SU-DHL-6 (cell line): ENCODE data around the gene TAS2R43.

ENCODE experiments used
- H2AFZ ChIP-seq: fragments of 200-600 bp; sonication (generic); 2 replicates; pipeline ENCODE4 v1.6.1; 2014; ENCODE audit warnings: low read depth, mild to moderate bottlenecking, moderate library complexity, mixed read lengths, antibody characterized with exemption, low read length; ENCODE audit not compliant: severe bottlenecking
- H3F3A ChIP-seq: fragments of 200-600 bp; shearing (Covaris generic); 2 replicates; pipeline ENCODE4 v1.6.0; 2016; ENCODE audit warnings: antibody characterized with exemption, mild to moderate bottlenecking; ENCODE audit not compliant: insufficient read depth
- H3K27ac ChIP-seq: fragments of 200-600 bp; sonication (generic); 2 replicates; pipeline ENCODE4 v1.5.1; 2016; ENCODE audit warnings: low read depth, mild to moderate bottlenecking, low read length, moderate library complexity, mixed read lengths
- H3K27me3 ChIP-seq: fragments of 200-600 bp; sonication (generic), shearing (Covaris generic); 2 replicates; pipeline ENCODE4 v1.6.0; 2014; ENCODE audit warnings: mild to moderate bottlenecking, low read length
- H3K36me3 ChIP-seq: fragments of 200-600 bp; sonication (generic); 2 replicates; pipeline ENCODE4 v1.6.1; 2014; ENCODE audit warnings: mild to moderate bottlenecking, low read length, mixed read lengths
- H3K4me2 ChIP-seq: fragments of 300-600, 200-600 bp; shearing (Covaris generic), sonication (generic); 2 replicates; pipeline ENCODE4 v1.6.0; 2014; ENCODE audit warnings: low read length, low read depth, mild to moderate bottlenecking; ENCODE audit not compliant: poor library complexity, severe bottlenecking
- H3K4me3 ChIP-seq: fragments of 200-600 bp; sonication (generic); 2 replicates; pipeline ENCODE4 v1.5.1; 2014; ENCODE audit warnings: antibody characterized with exemption, low read length, mild to moderate bottlenecking, mixed read lengths; ENCODE audit not compliant: insufficient read depth, poor library complexity, severe bottlenecking
- H3K79me2 ChIP-seq: fragments of 200-600 bp; sonication (generic); 2 replicates; pipeline ENCODE4 v1.6.1; 2014; ENCODE audit warnings: mild to moderate bottlenecking, low read length, moderate library complexity; ENCODE audit not compliant: insufficient read depth
- H3K9ac ChIP-seq: fragments of 200-600 bp; sonication (generic); 2 replicates; pipeline ENCODE4 v1.7.0; 2014; ENCODE audit warnings: mild to moderate bottlenecking, low read length
- H3K9me2 ChIP-seq: fragments of 200-600 bp; sonication (generic); replicated peaks from 2 replicates; pipeline ENCODE4 v1.6.1; 2014; ENCODE audit warnings: low read length; ENCODE audit not compliant: insufficient read depth
- H3K9me3 ChIP-seq: fragments of 200-600 bp; sonication (generic); 2 replicates; pipeline ENCODE4 v1.6.1; 2014; ENCODE audit warnings: low read length, mixed read lengths; ENCODE audit not compliant: insufficient read depth
- H4K20me1 ChIP-seq: fragments of 200-600 bp; sonication (generic); 2 replicates; pipeline ENCODE4 v1.6.1; 2014; ENCODE audit warnings: low read depth, mild to moderate bottlenecking, antibody characterized with exemption, low read length, moderate library complexity, mixed read lengths
- EZH2phosphoT487 ChIP-seq: fragments of 200-600 bp; sonication (generic), shearing (Covaris generic); conservative IDR thresholded peaks from 2 replicates; pipeline ENCODE4 v1.6.1; 2018; ENCODE audit warnings: mild to moderate bottlenecking, antibody characterized with exemption, low read length, moderate library complexity, mixed read lengths
- TF ChIP-seq, protein P1 (sequence below): fragments of 200-600 bp; sonication (generic); IDR thresholded peaks from one replicate; pipeline ENCODE4 v1.5.1; 2017; ENCODE audit warnings: antibody characterized with exemption, mild to moderate bottlenecking, low read length, moderate library complexity; ENCODE audit not compliant: insufficient read depth, poor library complexity, severe bottlenecking

Gene TAS2R43, protein sequence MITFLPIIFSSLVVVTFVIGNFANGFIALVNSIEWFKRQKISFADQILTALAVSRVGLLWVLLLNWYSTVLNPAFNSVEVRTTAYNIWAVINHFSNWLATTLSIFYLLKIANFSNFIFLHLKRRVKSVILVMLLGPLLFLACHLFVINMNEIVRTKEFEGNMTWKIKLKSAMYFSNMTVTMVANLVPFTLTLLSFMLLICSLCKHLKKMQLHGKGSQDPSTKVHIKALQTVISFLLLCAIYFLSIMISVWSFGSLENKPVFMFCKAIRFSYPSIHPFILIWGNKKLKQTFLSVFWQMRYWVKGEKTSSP

DNA sequence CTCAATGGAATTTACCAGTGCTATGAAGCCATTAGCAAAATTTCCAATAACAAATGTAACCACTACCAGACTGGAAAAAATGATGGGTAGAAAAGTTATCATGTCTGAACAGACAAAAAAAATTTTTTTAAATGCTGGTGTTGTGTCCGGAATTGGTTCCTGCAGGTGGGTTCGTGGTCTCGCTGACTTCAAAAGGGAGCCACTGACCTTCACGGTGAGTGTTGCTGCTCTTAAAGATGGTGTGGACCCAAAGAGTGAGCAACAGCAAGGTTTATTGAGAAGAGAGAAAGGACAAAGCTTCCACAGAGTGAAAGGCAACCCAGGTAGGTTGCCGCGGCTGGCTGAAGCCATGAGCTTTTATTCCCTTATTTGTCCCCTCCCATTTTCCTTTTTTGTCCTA is at the start of gene TAS2R43:
Gene TAS2R43, minus strand, starts transcription at position 186 of the 400 bp plus-strand sequence. Its CDS starts 84 bp downstream, at position 102.
- no peak within 1 kb of the TSS for H3K27ac ChIP-seq
- H3K4me2 ChIP-seq, result no peak within 1 kb of the TSS
- no peak within 1 kb of the TSS for H3K4me3 ChIP-seq
- no peaks in the 10 kb centered on the region for H3K79me2 ChIP-seq
- no peak within 1 kb of the TSS for H3K9ac ChIP-seq
- H3K9me3 ChIP-seq, result no peaks in the 10 kb centered on the region
- no peak for TF ChIP-seq EZH2phosphoT487
- TF ChIP-seq, protein P1, sequence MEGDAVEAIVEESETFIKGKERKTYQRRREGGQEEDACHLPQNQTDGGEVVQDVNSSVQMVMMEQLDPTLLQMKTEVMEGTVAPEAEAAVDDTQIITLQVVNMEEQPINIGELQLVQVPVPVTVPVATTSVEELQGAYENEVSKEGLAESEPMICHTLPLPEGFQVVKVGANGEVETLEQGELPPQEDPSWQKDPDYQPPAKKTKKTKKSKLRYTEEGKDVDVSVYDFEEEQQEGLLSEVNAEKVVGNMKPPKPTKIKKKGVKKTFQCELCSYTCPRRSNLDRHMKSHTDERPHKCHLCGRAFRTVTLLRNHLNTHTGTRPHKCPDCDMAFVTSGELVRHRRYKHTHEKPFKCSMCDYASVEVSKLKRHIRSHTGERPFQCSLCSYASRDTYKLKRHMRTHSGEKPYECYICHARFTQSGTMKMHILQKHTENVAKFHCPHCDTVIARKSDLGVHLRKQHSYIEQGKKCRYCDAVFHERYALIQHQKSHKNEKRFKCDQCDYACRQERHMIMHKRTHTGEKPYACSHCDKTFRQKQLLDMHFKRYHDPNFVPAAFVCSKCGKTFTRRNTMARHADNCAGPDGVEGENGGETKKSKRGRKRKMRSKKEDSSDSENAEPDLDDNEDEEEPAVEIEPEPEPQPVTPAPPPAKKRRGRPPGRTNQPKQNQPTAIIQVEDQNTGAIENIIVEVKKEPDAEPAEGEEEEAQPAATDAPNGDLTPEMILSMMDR, result no peak
- no peaks in the 10 kb centered on the region for H3K9me2 ChIP-seq
- no peaks in the 10 kb centered on the region for H3K27me3 ChIP-seq
- H4K20me1 ChIP-seq, result no peaks in the 10 kb centered on the region
- H3K36me3 ChIP-seq, result no peaks in the 10 kb centered on the region
- no peaks in the 10 kb centered on the region for H3F3A ChIP-seq
- H2AFZ ChIP-seq, result no peak within 1 kb of the TSS

DNA sequence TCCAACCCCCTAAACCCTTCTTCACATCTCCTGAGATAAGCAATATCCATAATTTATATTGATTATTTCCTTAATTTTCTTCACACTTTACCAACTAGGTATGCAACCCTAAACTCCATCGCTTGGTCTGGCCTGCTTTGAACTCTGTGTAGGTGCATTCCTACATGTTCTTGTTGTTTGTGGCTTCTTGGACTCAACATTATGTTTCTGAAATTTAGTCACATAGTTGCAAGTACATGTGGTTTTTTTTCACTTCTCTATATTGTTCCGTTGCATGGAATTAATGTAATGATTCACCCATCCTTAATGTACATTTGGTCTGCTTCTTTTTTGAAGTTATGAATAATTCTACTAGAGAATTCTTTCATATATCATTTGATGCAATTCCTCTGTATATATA is 44.0 kb upstream of the TAS2R43 start:
- TF ChIP-seq, protein P1, result no peak
- TF ChIP-seq EZH2phosphoT487, result no peak
- no peak overlapping the region for H3K9ac ChIP-seq
- no peaks in the 10 kb centered on the region for H3K27me3 ChIP-seq
- H3K79me2 ChIP-seq, result peaks cover 6% of the 10 kb centered on the region; the same call in 1 of the 2 replicates
- no peak overlapping the region for H3K4me3 ChIP-seq
- no peaks in the 10 kb centered on the region for H3K36me3 ChIP-seq
- no peak overlapping the region for H3K4me2 ChIP-seq
- no peaks in the 10 kb centered on the region for H4K20me1 ChIP-seq
- H3K9me2 ChIP-seq, result no peaks in the 10 kb centered on the region
- H3K27ac ChIP-seq, result no peak overlapping the region
- H2AFZ ChIP-seq, result no peak overlapping the region
- no peaks in the 10 kb centered on the region for H3K9me3 ChIP-seq
- no peaks in the 10 kb centered on the region for H3F3A ChIP-seq

DNA sequence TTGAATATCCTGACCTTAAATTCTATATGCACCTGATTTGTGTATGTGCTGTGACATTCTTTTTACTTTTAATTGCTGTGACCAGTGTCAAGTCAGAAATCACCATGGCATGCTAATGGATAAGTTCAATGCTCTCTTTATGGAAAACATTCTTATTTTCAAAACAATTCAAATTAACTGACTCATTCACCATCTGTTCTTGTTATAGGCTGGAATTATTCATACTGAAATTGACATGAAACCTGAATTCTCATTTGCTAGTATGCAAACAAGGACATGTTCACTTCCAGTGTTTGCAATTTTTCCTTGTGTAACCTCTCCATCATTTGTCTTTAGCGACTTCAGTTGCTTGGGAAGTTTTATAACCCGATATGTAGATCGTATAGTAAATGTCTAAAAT is 42.2 kb upstream of the TAS2R43 start, which contains the start of gene TAS2R30:
Gene TAS2R30, minus strand, starts transcription at position 340 of the 400 bp plus-strand sequence. CDS start 400 bp downstream, outside the sequence.
- Histone ChIP-seq H3F3A (no peaks in the 10 kb centered on the region), H3K9me2 (no peaks in the 10 kb centered on the region), H3K9me3 (no peaks in the 10 kb centered on the region), H2AFZ (no peak within 1 kb of the TSS), H3K36me3 (no peaks in the 10 kb centered on the region), H3K4me3 (no peak within 1 kb of the TSS), H3K4me2 (no peak within 1 kb of the TSS), H3K27me3 (no peaks in the 10 kb centered on the region), H3K79me2 (0 out of 2 replicates have a peak, but pooled peaks cover 5% of the 10 kb centered on the region), H4K20me1 (no peaks in the 10 kb centered on the region), H3K9ac (no peak within 1 kb of the TSS), H3K27ac (no peak within 1 kb of the TSS)
- no peak for TF ChIP-seq EZH2phosphoT487
- TF ChIP-seq, protein P1, result no peak
